HG03520 (cell line): ENCODE data around the gene LAMC3.

ENCODE experiments used
- ATAC-seq: cut with Tn5 transposase; IDR thresholded peaks from one replicate; pipeline ENCODE4 v1.9.1; 2021; ENCODE audit warnings: mild to moderate bottlenecking, moderate library complexity; ENCODE audit not compliant: unreplicated experiment

LAMC3 gene

DNA sequence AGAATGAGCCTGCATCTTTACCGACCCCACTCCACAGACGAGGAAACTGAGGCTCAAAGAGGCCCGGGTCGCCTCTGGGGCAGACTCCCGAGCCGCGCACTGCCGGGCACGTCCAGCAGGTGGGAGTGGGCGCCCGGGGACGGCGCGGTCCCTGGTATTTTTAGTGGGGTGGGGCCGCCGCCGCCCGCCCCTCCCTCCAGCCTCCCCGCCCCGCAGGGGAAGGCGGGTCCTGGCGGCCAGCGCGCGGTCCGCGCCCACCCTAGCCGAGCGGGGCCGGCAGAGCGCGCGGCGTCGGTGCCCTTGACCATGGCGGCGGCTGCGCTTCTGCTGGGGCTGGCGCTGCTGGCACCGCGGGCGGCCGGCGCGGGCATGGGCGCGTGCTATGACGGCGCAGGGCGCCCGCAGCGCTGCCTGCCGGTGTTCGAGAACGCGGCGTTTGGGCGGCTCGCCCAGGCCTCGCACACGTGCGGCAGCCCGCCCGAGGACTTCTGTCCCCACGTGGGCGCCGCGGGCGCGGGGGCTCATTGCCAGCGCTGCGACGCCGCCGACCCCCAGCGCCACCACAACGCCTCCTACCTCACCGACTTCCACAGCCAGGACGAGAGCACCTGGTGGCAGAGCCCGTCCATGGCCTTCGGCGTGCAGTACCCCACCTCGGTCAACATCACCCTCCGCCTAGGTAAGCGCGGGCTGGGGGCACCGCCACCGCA is at the start of gene LAMC3:
Gene LAMC3, plus strand, starts transcription at position 266 of the 710 bp plus-strand sequence. Its CDS starts 41 bp downstream, at position 307.
- ATAC-seq = no peak

DNA sequence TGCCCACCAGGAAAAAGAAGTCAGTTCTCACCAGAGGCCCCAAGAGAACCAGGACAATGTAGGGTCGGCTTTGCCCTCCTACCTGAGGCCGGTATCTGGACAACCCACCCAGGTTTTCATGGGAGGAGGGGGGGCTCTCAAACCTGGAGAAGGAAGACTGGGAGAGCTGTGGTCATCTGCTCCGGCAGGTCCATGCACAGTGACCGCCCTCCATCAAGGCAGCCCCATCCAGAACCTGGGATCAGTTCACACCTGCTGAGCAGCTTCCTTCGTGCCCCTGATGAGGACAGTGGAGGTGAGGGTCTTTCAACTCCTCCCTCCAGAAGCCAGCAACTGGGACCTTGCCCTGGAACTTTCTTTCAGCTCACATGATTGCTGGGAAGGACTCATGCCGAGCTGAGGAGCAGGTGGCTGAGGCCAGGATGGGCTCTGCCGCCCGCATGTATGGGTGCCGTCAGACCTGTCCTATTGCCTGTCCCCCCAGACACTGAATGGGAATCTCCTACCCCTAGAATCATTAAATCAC is 49.1 kb upstream of the LAMC3 start:
- ATAC-seq = no peak

DNA sequence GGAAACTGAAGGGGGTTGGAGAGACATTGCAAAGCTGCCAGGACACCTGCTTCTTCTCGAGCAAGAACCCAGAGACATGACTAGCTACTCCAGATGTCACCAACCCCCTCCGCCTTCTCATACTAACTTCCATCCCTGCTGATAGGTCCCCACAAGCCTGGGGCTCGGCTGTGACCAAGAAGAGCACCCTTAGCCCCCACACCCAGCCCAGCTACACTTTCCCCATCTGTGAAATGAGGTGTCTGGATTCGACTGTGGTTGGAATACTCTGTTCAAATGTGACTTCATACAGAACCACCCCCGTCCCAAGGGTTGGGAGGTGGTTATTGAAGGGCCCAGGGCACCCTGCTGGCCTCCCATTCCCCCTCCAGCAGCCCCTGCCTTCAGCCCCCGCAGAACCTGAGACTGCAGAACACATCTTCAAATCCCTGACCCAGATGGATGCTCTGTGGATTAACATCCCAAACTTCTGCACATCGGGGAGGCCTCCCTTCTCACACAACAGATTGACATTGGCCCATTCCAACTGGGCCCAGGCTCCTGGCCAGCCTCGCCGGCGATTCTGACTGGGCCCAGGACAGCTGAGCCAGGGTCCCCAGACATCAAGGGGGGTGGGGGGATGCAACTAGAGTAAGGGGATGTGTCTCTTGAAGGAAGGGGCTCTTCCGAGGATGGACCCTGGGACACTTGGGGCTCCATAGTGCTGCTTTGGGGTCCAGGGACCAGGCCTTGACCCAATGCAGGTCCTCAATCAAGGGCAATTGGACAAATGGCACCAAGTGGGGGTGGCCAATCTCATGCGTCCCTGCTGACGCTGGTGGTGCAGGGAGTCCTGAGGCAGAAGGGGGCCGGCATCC is 48.2 kb upstream of the LAMC3 start:
- ATAC-seq = no peak

DNA sequence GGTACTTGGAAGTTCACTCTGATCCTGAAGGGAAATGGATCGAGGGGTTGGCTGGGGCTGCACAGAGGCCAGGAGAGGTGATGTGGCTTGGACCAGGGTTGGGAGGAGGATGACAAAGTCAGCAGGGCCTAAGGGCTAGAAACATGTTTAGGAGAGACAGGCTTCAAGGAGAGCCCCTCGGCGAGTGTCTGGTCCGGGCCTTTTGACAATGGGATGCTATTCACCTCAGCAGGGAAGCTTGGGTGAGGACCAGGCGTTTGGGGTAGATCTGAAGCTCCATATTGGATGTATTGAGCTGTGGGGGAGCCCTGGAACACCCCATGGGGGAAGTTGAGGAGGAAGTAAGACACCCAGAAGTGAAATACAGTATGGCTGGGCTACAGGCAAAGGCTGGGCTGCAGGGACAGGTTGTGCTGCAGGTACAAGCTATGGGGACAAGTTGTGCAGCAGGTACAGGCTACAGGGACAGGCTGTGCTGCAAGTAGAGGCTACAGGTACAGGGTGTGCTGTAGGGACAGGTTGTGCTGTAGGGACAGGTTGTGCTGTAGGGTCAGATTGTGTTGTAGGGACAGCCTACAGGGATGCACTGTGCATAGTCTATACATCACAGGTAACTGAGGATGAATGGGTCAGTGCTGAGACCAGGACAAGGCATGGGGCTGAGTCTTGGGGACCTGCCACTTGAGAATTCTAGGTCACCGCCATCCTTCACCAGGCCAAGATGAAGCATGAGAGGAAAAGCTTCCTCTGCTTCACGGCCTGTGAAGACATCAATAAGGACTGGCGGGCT is 47.3 kb upstream of the LAMC3 start:
- no peak for ATAC-seq

DNA sequence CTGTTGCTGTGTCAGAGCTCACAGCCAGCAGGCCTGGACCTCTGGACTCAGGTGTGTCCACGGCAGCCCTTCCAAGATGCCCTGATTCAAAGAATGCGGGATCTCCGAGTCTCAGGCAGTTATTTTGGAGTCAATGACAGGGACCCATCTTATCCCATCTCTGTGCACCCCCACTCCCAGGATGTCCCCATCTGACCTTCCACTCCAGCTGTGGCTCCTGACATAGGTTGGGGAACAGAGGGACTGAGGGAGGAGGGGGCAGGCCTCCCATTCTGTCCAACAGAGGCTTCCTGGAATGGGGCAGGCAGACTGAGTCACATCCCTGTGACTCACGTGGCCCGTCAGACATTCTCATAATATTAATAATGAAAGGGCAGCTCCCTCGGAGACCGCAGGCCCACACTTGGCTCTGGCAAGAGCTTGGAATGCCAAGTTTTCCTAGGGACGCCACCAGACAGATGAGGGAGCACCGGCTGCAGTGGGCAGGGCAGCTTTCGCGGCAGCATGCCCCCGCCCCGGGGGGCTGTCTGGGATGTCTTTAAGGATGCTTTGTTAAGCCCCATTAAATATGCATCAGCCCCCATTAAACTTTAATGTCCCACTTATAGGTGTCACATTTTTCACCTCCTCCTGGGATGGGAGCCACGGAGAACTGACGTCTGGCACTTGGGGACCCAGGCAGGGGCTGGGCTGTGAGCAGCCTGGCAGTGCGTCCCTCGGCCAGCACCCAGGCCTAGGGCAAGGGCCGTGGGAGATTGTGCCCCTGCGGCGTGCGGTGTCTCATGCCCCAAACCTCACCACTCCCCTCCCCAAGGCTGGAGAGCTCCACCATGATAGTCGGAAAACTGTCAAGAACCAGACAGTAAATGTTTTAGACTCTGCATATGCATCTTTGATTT is 46.3 kb upstream of the LAMC3 start:
- ATAC-seq = no peak

DNA sequence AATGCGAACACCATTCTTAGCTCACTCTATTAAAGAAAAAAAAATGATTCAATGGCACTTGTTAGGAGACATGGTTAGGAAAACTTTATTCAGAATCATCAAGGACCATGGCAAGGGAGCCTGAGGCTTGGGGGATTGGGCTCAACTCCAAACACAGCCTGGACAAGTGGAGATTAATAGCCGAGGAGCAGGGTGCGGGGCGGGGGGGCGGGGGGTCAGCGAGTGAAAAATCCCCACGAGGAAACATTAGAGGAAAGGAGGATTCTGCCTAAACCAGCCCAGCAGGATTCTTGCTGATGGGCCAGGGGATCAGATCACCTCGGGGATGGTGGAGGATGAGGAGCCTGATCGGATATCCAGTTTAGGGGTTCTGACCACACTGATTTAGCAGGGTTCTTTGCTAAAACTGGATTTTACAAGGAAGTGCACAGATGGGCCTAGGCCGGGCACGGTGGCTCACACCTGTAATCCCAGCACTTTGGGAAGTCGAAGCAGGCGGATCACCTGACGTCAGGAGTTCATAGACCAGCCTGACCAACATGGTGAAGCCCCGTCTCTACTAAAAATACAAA is 45.6 kb upstream of the LAMC3 start:
- ATAC-seq = no peak

DNA sequence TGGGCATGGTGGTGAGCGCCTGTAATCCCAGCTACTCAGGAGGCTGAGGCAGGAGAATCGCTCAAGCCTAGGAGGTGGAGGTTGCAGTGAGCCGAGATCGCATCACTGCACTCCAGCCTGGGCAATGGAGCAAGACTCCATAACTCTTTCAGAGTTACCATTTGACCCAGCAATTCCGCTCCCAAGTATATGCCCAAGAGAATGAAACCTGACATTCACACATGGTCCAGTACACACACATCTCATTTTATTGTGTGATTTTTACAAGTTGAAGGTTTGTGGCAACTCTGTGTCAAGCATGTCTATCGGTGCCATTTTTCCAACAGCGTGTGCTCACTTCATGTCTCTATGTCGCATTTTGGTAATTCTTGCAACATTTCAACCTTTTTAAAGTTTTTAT is 45.1 kb upstream of the LAMC3 start:
- ATAC-seq = no peak

DNA sequence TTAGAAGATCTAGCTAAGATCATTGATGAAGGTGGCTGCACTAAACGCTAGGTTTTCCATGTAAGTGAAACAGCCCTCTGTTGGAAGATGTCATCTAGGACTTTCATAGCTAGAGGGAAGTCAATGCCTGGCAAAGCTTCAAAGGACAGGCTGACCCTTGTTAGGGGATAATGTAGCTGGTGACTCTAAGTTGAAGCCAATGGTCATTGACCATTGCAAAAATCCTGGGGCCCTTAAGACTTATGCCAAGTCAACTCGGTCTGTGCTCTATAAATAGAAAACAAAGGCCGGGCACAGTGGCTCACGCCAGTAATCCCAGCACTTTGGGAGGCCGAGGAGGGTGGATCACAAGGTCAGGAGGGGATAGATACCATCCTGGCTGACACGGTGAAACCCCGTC is 43.3 kb upstream of the LAMC3 start:
- ATAC-seq = no peak

DNA sequence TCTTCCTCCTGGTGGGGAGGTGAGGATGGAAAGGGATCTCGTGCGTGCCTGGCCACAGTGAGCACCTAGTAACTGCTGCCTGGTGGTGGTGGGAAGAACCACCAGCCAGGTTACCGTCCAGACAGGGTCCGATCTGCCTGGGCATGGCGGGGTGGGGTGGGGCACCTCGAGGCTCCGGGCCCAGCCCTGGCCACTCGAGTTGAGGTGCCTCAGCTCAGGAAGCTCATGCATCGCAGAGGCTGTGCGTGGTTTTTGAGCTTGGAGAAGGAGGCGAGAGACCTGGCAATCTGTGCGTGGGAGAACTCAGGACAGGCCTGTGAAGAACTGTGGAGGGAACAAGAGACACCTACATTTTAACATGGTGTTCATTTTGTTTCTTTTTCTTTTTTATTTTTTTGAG is 38.9 kb upstream of the LAMC3 start:
- ATAC-seq = no peak

DNA sequence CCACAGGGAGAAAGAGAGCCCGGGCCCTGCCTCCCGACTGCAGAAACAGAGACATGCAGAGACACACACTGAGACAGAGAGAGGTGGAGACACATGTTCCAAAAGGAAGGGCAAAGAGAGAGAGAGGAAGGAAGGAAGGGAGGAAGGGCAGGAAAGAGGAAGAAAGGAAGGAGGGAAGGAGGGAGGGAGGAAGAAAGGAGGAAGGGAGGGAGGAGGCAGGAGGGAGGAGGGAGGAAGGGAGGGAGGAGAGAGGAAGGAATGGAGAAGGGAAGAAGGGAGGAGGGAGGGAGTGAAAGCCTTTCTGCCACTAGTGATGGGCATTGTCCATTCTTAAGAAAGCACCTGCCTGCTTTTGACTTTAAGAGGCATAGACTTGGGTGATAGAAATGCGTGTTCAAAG is 38.1 kb upstream of the LAMC3 start:
- no peak for ATAC-seq

DNA sequence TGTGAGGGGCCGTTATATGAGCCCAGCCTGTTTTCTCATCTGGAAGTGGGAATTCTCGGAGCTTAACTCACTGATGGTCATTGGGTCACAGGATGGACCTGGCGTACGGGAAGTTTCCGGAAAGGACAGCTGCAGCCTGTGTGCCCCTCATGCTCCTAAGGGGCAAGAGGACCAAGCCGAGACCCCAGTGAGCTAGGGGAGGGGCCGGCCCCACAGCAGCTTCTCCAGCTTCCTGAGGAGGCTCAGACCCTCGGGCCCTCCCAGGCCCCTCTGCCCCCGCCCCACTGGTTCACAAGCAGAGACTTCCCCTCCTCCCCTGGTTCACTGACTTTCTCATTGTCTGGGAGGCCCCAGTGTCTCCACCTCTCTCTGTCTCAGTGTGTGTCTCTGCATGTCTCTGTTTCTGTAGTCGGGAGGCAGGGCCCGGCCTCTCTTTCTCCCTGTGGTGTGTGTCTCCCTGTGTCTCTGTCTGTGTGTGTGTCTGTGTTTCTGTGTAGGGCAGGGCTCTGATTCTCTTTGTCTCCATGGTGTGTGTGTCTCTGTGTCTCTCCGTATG is 37.6 kb upstream of the LAMC3 start:
- no peak for ATAC-seq

DNA sequence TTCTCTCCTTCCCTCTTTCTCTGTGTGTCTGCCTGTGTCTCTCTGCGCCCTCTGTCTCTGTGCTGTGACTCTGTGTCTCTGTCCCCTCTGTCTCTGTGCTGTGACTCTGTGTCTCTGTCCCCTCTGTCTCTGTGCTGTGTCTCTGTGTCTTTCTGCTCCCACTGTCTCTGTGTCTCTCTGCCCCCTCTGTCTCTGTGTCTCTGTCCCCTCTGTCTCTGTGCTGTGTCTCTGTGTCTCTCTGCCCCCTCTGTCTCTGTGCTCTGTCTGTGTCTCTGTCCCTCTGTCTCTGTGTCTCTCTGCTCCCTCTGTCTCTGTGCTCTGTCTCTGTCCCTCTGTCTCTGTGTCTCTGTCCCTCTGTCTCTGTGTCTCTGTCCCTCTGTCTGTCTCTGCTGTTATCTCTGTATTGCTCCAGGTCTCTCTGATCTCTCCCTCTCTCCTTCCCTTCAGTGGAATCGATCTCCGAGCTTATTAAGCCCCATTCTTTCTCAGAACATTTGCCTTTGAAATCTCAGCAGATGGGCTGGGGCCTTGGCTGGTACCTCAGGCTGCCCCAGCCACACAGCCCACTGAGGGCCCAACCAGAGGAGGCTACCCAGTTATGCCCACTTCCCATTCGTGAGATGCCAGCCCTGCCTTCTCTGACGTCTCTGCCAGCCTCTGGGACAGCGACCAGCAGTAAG is 36.6 kb upstream of the LAMC3 start:
- no peak for ATAC-seq

DNA sequence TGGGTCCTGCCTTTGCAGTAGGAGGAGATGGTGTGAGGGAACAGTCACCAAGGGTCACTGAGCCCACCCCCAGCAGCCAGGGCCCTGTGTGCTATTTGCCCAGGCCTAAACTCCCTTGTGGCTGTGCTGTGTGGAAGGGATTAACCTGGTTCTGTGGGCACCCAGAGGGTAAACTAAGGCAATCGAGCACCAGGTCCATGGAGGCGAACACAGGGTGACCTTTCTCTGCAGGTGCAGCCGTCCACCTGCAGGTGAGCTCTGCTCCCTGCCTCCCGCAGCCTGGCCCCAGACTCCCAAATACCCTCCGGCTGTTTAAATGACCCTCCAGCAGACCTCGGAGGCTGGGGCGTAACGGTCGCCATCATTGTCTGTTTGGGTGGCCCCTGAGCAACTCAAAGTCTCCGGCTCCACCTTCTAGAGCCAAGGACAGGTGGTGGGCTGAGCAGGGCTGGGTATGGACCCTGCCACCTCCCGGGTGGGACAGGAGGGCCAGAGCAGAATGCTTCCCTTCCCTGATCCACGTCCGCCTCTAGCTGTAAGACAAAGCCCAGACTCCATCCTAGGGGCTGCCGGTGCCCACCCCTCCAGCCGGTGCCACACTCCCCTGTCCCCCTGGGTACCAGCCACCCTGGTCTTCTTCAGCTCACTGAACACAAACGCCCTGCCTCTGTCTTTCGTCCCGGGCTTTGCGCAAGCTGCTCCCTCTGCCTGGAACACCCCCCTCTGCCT is 35.9 kb upstream of the LAMC3 start:
- ATAC-seq = no peak

DNA sequence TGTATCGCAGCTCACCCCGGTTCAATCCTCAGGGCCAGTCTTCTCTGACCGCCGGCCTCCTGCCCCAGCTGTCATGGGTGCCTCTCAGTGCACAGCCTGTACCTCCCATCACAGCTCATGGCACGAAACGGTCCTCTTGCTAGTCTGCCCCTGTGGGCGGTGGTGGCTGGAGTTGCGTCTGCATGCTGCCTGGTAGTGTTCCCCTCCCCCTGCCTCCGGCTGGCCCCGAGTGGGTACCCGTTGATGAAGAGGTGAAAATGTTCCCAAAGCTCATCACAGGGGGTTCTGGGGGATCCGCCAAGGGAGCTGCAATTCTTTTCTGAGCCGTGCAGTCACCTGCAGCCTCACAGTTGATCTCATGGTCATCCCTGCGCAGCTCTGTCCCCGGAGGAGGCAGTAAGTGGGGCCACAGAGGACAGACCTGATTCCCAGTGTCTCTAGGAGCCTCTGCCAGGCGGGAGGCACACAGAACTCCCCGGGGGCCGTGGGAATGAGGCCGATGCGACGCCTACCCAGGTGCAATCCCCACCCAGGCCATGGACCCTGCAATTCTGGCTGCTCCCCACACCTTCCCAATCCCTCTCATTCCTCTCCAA is 35.2 kb upstream of the LAMC3 start:
- no peak for ATAC-seq

DNA sequence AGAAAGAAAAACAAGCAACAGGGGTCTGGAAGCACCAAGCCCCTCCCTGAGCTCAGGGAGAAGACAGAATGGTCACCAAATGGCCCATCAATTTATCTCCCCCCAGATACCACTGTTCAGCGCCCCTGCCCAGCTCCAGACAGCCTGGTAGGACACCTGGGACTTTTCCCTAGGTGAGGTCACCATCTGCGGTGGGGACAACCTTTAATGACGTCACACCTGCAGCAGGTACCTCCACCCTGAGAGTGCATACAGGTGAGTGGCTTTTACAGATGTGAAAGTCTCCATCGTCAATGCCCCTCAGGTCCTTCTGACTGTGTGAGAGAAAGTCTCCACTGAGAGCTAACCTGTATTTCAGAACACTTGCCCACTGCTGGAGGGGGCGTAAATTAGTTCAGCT is 34.3 kb upstream of the LAMC3 start:
- no peak for ATAC-seq

DNA sequence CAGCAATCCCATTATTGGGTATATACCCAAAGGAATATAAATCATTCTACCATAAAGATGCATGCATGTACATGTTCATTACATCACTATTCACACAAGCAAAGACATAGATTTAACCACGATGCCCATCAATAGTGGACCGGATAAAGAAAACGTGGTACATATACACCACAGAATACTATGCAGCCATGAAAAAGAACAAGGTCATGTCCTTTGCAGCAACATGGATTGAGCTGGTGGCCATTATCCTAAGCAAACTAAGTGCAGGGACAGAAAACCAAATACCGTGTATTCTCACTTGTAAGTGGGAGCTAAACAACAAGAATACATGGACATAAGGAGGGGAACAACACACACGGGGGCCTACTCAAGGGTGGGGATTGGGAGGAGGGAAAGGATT is 33.8 kb upstream of the LAMC3 start:
- no peak for ATAC-seq

DNA sequence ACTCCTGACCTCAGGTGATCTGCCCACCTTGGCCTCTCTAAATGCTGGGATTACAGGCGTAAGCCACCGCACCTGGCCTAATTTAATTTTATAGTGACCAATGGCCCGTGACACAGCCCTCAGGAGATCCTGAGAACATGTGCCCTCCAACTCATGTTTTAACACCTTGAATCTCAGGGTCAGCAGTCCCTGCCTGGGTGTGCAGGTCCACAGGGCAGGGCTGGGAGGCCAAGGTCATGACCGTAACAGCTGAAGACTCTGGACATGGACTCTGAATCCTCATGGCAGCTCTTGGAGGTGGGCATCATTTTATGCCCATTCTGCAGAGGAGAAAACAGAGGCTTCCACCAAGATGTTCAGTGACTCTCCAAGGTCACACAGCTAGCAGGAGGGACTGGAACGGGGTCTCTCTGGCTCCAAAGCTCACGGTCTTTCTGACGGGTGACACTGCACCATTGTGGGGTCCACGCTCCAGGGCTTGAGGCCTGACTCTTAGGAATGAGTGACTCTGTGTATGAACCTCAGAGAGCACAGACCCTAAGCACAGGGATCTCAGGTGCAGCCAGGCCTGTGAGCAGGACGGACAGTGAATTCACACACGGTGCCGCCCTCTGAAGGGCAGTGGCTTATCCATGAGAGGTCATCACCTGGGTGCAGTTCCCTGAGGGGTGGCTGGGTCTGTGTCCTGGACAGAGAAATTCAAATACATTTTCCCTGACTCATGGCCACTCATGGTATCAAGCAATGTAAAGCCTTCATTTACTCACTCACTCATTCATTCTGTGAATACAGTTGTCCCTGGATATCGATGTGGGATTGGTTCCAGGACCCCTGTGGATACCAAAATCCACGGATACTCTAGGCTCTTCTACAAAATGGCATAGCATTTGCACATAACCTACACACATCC is 32.8 kb upstream of the LAMC3 start:
- no peak for ATAC-seq
